Gastroesophageal sphincter (tissue), 4 donors: ENCODE results near the gene CNKSR3. TPM values are rescaled to one million over a fixed set of nuclear protein-coding genes. Genes with fewer than 3 reads are reported as not detected.

Experiments used
- ATAC-seq: fragments of 150-250 bp; one replicate; pipeline ENCODE4 v1.9.1; 2016; ENCODE audit warnings: mild to moderate bottlenecking, moderate library complexity
- H3K27ac ChIP-seq, 4 donors: fragments of 200-600 bp; sonication (generic) in 3 of 4; 1 replicate in 3 of 4; 2 replicates in 1 of 4; pipeline ENCODE4 v1.5.1; 2016 to 2019
- H3K27me3 ChIP-seq: fragments of 200-600 bp; sonication (generic); one replicate; pipeline ENCODE4 v1.5.1; 2019
- H3K36me3 ChIP-seq, 2 donors: fragments of 200-600 bp; sonication (generic); one replicate each; pipeline ENCODE4 v1.5.1; 2019; ENCODE audit warnings: control low read depth in 1 of 2
- H3K4me1 ChIP-seq, 3 donors: fragments of 200-600 bp; sonication (generic); 1 replicate in 2 of 3; 2 replicates in 1 of 3; pipeline ENCODE4 v1.5.1; 2016 to 2019; ENCODE audit warnings: control low read depth in 2 of 3
- H3K4me3 ChIP-seq, 2 donors: fragments of 200-600 bp; sonication (generic); one replicate each; pipeline ENCODE4 v1.5.1; 2019; ENCODE audit warnings: mild to moderate bottlenecking in 1 of 2, moderate library complexity in 1 of 2
- H3K9me3 ChIP-seq, 3 donors: fragments of 200-600 bp; sonication (generic); one replicate each; pipeline ENCODE4 v1.5.1; 2017 to 2019; ENCODE audit warnings: control low read depth in 2 of 3
- CTCF ChIP-seq, 4 experiments: fragments of 200-600 bp in 2 of 4; fragments of 450-650 bp in 2 of 4; sonication (generic) in 1 of 4; IDR thresholded peaks; one replicate each; pipeline ENCODE4 v1.5.1; 2017 to 2019; ENCODE audit warnings: antibody characterized with exemption in 4 of 4, mild to moderate bottlenecking in 2 of 4, moderate library complexity in 2 of 4
- EP300 ChIP-seq: sonication (generic); formaldehyde crosslinking; IDR thresholded peaks from one replicate; pipeline ENCODE4 v1.6.1; 2017; ENCODE audit warnings: antibody characterized with exemption, mild to moderate bottlenecking
- POLR2A ChIP-seq, 2 donors: fragments of 450-650 bp; IDR thresholded peaks; one replicate each; pipeline ENCODE4 v1.6.1; 2017; ENCODE audit warnings: antibody characterized with exemption in 2 of 2, mild to moderate bottlenecking in 2 of 2, moderate library complexity in 1 of 2
- POLR2AphosphoS5 ChIP-seq: sonication (generic); formaldehyde crosslinking; IDR thresholded peaks from one replicate; pipeline ENCODE4 v1.6.1; 2017; ENCODE audit warnings: antibody characterized with exemption
- WGBS, 2 donors: methylation state at CpG; one replicate each; pipeline ENCODE4 v1.1.5; 2018; ENCODE audit warnings: low coverage in 1 of 2; 5-methylcytosine and 5-hydroxymethylcytosine counted together
- small RNA-seq, 4 donors: library from RNA; depleted of rRNA; stranded (forward); fragments of <200 nt; gene quantifications; one replicate each; pipeline ENCODE3, GENCODE V24; 2016
- total RNA-seq, 4 donors: library from RNA; depleted of rRNA; stranded (reverse); fragments of >200 nt; gene quantifications; one replicate each; pipeline ENCODE4 v1.1.0, GENCODE V29; 2016

CNKSR3 gene
- total RNA-seq, 4 donors from 2014 or later, result 12.9 to 28.9 (median 16.0) TPM

GRCh38 chr6:154343473-154344308, 166.8 kb downstream of the CNKSR3 start:
- Histone ChIP-seq H3K4me3 (no peak overlapping the region), H3K27me3 (no peaks in the 10 kb centered on the region), H3K9me3 (no peaks in the 10 kb centered on the region), H3K4me1 (no peaks in the 10 kb centered on the region), H3K27ac (no peak overlapping the region), H3K36me3 (no peaks in the 10 kb centered on the region)
- 54 to 76% methylated on average over 8 to 12 of the region's 16 CpGs for WGBS, 2 donors
- TF ChIP-seq POLR2AphosphoS5 (no peak), EP300 (no peak), POLR2A (IDR thresholded peaks at IDR 0.05) (no peak), CTCF (IDR thresholded peaks at IDR 0.05) (no peak)
- ATAC-seq, result no peak

- Histone ChIP-seq H3K27ac (no peak overlapping the region), H3K4me3 (no peak overlapping the region), H3K9me3 (no peaks in the 10 kb centered on the region), H3K36me3 (no peaks in the 10 kb centered on the region), H3K4me1 (no peaks in the 10 kb centered on the region), H3K27me3 (no peaks in the 10 kb centered on the region)
- 56 to 74% methylated on average over 5 of the region's 5 CpGs for WGBS, 2 donors
- ATAC-seq, result no peak
- TF ChIP-seq POLR2AphosphoS5, result no peak
Measured at GRCh38 chr6:154341871-154342270, 168.6 kb downstream of the CNKSR3 start.

- H3K4me1 ChIP-seq, result no peaks in the 10 kb centered on the region
- ATAC-seq, result no peak
- no peak overlapping the region for H3K4me3 ChIP-seq
- H3K27ac ChIP-seq, result no peak overlapping the region
- 63 to 69% methylated on average over 3 to 4 of the region's 4 CpGs for WGBS, 2 donors
- H3K36me3 ChIP-seq, result no peaks in the 10 kb centered on the region
- no peaks in the 10 kb centered on the region for H3K27me3 ChIP-seq
- no peaks in the 10 kb centered on the region for H3K9me3 ChIP-seq
- TF ChIP-seq POLR2A (IDR thresholded peaks at IDR 0.05) (no peak), CTCF (IDR thresholded peaks at IDR 0.05) (no peak), EP300 (no peak), POLR2AphosphoS5 (no peak)
Measured at GRCh38 chr6:154341336-154341735, 169.1 kb downstream of the CNKSR3 start.

Small RNAs within 50 kb of the gene (small RNA-seq; reads per million reads assigned to genes)
- 0 reads per million in 4 donors for gene AL357075.2

Other genes starting within 250 kb of the CNKSR3 start
- 1 to 10 TPM in 3 of 4 donors, under 1 TPM in 1; 0.27 to 7.3 (median 1.2) TPM for gene IPCEF1, start 153.9 kb downstream of the CNKSR3 start, total RNA-seq
- gene SCAF8, start 222.7 kb upstream of the CNKSR3 start, total RNA-seq, result 10 to 100 TPM; 38.5 to 56.8 (median 42.5) TPM